NCI-H1930 (cell line): ENCODE results near the gene CHAT.

Experiments
- DNase-seq, 2 experiments: peaks; one replicate each; lab custom pipeline; 2025; lab: John Stamatoyannopoulos, UW

Gene CHAT

DNA sequence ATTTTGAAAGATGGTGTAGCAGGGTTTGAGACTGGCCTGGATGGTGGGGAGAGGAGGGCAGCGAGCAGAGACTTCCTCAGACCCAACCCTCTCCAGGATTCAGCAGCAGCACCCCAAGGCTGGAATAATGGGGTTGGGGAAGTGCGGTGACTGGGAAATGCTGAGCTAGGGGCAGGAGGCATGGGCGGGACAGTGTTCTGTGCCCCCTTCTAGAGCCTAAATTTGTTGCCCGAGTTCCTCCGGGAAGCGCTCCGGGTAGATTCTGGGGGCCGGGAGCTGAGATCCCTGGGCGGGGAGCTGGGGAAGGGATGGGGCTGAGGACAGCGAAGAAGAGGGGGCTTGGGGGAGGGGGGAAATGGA lies at the start of gene CHAT:
TSS of gene CHAT (plus strand) at position 156 of the 360 bp plus-strand sequence. CDS start at position 309, 153 bp downstream.
- no peak for DNase-seq

DNA sequence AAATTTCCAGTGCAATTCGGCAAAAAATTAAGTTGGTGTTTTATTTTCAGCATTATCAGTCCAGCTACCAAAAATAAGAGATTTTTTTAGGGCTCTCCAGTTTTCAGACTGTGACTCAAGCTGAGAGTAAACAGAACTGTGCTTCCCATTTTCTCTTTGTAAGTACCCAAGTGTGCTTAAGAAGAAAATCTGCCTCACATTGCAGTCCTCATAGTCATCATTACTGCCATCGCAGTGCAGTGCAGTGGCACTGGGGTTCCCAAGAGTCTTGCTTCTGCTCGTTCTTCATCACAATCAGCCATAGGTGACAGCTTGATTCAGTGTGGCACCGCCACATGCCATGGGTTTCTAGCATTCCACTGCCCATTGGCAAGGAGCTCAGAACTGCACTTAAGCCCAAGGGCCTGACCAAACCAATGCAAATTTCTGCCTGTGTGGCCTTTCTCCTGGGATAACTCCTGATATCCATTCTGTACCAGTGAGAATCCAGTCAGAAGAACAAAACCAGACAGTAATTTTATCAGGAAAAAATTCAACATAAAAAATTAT lies 49.3 kb upstream of the CHAT start:
- no peak for DNase-seq

DNA sequence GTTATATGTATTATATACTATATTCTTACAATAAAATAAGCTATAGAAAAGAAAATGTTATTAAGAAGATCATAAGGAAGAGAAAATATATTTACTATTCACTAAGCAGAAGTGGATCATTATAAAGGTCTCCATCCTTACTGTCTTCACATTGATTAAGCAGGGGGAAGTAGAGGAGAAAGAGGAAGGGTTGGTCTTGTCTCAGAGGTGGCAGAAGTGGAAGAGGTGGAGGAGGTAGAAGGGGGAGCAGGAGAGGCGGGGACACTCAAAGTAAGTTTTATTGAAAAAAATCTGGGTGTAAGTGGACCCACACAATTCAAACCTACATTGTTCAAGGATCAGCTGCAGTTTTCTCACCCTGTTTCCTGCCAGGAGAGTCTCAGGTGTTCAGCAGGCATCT lies 46.0 kb upstream of the CHAT start:
- DNase-seq = no peak

DNA sequence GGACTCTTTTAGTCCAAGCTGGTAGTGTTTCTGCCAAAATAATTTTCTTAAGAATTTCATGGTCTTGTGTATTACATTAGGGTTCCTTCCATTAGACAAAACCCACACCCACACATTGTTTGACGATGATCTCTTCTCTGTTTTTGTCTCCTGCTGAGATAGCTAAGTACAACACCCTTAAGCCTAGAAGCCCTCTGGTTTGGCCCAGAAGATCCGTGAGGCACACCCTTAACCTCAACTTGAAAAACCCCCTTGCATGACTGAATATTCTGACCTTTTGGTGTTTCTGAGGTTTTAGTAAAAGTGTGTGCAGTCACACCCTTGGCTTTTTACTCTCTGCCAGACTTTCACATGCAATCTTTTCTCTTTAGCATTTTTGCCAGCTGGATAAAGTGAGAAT lies 45.6 kb upstream of the CHAT start:
- DNase-seq = no peak

DNA sequence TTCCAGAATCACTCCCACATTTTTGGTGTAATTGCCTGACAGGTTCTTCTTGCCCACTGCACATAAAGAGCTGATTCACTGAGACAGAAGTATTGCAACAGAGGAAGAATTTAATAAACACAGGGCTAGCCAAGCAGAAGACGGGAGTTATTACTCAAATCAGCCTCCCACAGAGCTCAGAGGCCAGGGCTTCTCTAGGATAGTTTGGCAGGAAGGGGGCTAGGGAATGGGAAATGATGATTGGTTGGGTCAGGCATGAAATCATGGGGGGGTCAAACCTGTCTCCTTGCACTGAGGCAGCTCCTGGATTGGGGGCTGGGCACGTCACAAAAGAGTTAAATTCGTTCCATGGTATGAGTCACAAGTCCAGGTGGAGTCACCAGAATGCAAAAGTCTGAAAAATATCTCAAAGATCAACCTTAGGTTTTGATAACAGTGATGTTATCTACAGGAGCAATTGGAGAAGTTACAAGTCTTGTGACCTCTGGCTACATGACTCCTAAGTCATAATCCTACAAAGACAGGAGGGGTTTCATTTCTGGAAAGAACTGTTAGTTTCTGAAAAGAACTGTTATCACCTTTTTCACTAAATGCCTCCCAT lies 44.7 kb upstream of the CHAT start:
- no peak for DNase-seq

DNA sequence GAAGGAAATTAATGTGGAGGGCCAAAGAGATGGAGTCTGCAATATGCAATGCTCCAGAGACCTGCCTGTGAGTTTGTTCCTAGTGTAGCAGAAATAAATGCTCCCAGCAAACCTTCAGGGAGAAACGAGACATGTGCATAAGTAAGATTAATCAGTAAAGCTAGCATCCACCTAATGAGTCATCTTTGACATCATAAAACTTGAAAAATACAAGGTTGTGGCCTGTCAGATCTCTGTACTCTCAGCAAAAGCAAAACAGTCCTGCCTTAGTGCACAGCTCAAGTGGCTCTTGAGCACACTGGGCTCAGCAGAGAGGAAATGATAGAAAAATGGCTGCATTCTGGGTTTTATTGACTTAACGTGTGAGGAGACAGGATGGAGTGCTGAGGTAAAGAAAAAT lies 42.4 kb upstream of the CHAT start:
- no peak for DNase-seq

DNA sequence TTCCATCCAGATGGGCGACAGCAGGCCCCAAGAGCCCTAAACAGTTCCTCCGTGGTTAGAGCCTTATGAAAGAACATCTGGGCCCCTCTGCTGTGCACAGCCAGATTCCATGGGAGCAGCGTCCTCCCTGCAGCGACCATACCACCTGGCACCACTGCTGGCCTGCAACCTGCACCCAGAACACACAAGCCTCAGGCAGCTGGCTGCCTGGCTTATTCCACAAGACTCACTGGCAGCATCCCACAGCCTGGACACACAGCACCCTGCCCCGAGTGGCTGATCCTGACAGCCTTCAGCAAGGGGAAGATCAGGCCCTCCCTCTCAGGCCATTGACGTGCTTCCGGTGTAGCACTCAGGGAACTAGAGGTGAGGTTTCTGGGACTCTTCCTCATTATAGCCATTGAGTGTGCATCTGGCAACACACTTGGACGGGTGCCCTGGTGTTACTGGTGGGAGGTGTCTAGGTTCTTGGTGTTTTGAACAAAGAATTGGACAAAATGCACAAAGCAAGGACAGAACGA lies 41.2 kb upstream of the CHAT start:
- DNase-seq = no peak

DNA sequence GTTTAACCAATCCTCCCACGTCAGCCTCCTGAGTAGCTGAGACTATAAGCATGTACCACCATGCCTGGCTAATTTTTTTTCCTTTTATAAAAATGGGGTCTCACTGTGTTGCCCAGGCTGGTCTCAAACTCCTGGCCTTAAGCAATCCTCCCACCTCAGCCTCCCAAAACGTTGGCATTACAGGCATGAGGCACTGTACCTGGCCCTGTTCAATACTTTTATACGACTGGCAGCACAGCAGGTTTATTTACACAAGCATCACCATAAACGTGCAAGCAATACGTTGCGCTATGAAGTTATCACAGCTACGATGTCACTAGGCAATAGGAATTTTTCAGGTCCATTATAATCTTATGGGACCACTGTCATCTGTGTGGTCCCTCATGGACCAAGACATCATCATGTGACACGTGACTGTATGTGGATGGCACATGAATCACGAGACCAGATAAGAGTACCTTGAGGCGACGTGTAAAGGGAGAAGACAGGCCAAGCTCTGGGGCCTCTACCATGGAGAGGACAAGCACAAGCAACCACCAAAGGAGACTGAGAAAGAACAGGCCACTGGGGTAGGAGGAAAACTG lies 38.3 kb upstream of the CHAT start:
- DNase-seq = no peak

DNA sequence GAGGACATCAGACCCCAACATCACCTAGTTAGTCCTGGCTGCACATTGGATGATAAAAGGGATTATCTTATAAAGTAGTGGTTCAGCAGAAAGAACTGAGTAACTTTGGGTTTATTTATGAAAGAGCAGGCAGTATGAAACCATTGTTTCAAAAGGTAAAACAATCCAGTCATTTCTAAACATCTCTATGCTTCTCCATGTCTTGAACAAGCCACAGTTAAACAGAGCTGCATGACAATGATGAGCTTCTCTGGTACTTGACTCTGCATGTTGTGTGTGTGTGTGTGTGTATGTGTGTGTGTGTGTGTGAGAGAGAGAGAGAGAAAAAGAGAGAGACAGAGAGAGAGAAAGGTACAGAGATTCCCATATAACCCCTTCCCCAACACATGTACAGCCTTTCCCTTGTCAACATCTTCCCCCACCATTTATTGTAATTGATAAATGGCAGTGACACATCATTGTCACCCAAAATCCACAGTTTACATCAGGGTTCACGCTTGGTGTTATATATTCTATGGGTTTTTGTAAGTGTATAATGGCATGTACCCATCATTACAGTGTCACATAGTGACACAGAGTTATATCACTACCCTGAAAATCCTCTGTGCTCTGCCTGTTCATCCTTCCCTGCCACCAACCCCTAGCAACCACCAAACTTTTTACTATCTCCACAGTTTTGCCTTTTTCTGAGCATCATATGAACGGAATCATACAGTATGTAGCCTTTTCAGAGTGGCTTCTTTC lies 36.5 kb upstream of the CHAT start:
- DNase-seq = no peak

DNA sequence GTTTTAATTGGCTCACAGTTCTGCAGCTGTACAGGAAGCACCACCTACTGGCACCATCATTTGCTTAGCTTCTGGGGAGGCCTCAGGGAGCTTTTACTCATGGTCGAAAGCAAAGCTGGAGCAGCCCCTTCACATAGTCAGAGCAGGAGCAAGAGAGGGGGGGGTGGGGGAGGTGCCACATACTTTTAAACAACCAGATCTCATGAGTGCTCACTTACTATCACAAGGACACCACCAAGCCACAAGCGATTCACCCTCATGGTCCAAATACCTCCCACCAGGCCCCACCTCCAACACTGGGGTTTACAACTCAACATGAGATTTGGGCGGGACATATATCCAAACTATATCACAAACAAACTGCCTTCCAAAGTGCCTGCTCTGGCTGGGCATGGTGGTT lies 35.4 kb upstream of the CHAT start:
- no peak for DNase-seq

DNA sequence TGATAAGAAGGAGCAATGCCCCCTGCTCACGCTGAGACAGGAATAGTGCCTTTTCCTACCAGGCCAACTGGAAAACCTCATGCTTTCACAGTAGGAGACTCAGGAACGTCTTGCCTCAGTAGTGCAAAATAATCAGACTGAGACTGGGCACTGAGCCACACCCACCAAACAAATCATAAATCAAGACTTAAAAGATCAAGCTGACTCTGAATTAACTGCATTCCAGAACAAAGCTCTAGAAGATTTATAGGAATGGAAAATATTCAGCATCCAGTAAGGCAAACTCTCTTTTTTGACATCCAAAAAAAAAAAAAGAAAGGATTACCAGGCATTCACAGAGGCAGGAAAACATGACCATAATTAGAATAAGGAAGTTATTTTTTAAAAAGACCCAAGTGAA lies 34.2 kb upstream of the CHAT start:
- no peak for DNase-seq

DNA sequence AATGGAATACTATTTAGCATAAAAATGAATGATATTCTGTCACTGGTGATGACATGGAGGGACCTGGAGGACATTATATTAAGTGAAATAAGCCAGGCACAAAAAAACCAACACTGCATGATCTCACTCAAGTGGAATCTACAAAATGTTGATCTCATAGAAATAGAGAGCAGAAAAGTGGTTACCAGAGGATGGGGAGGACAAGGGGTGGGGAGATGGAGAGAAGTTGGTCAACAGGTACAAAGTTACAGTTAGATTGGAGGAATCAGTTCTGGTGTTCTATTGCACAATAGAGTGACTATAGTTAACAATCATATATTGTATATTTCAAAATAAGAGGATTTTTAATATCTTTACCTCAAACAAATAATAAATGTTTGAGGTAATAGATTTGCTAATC lies 28.4 kb upstream of the CHAT start:
- no peak for DNase-seq

DNA sequence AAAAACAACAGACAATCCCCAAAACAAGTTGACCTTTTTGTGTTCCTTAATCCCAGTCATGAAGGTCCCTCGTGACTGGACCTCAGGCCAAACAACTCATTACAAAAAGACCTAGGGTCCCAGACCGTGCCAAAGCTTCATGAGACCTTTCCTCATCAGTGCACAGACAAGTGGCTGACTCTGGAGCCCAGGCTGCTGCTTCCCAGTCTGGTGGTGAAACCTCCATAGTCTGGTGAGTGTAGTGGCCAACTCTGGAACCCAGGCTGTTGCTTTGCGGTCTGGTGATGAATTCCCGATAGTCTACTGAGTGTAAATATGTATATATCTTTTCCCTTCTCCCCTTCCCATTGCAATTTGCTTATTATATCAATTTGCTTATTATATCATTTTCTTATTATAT lies 25.9 kb upstream of the CHAT start:
- no peak for DNase-seq

DNA sequence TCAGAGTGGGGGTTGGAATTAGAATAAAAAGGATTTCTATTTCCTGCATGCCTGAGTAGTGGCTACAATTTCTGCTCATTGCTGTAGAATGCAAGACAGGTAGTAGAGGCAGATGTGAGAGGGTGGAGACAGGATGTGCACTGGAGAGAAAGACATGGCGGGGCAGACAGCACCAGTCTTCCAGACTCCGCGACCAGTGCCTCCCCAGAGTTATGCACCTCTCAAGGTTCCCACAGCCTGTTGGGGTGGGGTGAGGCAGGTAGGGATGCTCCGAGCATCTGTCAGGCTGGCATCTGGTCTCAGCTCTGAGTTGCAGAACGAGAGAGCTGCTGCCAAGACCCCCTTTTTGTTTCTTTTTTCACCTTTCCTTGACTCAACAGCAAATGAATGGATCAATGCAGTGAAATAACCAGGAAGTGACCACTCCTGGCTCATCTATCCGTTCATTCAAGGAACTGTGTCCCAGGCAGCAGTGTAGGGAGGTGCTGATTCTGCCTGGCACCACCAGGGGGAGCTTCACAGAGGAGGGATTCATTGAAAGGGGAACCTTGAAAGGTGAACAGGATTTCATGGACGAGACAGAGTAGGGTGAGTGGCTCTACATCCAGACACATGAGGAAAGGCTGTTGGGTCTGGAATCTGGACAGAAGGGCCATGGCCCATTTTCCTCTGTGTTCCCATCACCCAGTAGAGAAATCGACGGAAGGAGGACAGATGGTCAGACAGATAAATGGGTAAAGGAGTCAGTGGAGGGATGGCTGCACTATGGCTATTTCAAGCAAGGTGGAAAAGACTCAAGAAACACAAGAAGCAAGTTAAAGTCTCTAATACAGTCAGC lies 20.9 kb upstream of the CHAT start:
- DNase-seq = peak in 1 of 2 experiments; percentile 13

DNA sequence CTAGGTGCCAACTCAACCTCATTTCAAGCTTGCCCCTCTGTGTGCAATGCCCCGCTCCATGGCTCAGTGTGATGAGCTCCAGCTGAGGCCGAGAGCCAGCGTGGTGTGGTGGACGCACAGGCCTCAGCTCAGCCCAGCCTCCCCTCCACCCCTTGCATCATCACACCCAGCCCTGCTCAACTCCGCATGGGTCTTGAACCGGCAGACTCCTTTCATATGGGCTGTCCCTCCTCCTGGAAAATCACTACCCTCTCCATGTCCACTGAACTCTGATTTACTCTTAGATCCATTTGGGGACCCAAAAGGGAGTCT lies 20.3 kb upstream of the CHAT start:
- no peak for DNase-seq

DNA sequence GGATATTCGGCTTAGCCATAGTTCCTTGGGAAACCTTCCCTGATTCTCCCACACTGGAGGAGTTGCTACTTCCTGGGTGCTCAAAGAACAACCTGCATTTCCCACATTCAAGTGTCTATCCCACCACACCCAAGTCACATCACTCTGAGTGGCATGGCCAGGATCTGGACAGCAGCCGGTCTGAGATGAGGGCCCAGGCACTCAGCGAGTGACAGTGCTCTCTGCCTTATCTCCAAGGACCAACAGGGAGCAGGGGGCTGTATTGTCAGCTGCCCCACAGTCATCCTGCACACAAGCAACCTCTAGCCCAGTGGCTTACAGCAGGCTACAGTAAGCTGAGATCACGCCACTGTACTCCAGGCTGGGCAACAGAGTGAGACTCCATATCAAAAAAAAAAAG lies 19.8 kb upstream of the CHAT start:
- no peak for DNase-seq

DNA sequence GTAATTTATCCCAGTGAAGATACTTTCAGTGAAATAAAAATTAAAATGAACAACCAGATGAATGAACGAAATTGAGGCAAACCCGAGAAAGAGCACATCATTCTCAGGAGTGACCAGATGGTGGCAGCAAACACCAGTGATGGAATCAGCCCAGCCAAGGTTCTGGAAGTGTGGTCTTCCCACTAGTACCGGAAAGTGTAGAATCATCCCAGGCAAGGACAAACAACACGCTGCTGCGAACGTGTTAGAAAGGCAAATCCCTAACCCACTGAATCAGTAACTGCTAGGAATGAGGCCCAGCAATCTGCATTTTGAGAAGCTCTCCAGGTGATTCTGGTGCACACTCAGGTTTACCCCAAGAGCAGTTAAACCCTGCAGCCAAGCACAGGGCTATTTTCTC lies 19.2 kb upstream of the CHAT start:
- peak in 1 of 2 experiments; percentile 3 for DNase-seq

DNA sequence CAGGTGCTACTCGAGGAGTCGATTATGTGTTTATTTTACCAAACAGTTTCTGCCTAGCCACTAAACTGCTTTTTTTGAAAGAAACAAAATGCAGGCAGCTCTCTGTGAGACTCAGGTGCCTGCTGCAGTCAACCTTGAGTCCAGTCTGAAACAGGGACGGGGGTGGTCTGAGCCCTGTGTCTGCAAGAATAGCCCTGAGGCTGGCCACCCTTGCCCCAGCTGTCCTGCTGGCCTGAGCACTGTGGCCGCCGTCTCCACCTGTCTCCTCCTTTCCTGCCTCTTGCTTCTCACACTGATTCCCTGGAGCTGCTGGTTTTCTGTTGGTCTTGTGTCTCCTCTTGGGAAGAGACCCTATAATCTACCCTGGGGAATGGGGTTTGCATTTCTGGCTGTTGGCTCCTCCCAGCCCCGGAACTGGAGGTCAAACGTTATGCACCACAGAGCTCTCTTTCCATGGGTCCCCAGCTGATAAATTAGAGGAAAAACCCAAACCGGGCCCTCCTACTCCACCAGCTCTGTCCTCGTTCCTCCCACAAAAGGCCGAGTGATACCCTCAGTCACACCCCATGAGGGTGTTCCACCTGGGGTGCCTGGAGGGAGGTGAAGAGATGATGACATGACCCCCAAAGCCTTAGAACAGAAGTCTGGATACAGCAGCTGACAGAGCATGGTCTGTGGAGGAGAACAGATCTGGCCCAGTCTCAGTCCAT lies 18.7 kb upstream of the CHAT start:
- no peak for DNase-seq

DNA sequence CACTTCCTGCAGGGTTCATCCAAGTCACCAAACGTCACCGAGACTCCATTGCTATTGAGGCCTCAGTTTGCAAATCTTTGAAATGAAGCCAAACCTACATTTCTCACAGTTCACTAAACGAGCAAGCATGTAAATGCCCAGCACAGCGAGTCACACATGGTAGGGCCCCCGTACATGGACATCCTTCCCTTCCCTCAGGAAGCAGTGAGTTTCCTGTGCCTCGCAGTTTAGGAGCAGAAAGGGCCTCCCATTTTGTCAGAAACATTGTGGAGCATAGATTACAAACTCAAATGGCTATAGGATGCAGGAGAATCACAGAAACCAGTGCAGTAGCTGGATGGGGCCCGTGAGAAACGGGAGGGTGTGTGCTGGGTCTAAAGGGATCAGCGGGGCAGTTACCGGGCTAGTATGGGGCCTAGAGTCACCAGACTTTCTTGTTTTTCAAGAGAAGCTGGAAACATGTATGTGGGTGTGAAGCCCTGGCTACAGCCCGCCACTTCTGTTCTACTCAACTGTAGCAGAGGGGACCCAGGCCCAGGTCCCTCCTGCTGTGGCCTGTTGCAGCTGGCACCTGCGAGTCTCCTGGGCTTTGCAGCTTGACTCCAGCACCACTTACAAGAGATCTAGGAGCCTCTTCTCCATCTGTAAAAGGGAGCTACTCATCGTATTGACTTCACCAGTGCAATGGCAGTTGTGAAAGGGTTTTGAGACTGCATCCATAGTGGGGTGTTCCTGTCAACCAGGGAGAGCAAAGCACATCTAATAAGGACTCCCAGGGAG lies 17.9 kb upstream of the CHAT start:
- DNase-seq = no peak

DNA sequence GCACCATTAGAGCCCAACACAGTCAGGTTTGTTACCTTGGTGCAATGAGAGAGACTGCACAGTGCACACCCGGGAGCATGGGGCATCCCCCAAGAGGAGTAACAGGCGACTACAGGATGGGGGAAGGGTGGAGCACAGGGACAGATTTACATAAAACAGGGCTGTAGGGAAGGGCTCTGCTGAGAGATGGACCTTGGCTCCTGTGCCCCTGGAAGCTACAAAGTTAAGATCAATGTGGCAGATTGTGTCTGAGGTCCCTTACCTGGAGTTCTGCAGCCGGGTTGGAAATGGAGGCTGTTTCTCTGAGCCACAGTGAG lies 17.4 kb upstream of the CHAT start:
- DNase-seq = no peak

DNA sequence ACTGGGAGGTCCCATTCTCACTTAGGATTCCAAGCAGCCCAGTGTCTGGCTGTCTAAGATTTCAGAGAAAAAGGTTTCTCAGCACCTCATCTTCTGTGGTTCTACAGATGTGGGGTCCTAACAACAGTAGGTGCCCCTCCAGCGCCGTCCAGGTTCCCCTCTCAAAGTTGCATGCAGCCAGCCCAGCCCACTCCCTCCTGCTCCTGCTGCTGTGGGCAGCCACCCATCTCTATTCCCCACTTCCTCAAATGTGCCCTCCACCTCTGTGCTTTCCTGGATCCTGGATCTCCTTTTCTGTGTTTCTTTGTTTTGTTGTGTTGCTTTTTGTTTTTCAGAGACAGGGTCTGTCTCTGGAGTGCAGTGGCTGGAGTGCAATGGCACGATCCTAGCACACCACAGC lies 17.0 kb upstream of the CHAT start:
- no peak for DNase-seq
